OCI-LY7 (cell line): ENCODE results near the gene CCDC15. TPM values are rescaled to one million over a fixed set of nuclear protein-coding genes. Genes with fewer than 3 reads are reported as not detected.

Experiments used
- BruUV-seq: library from RNA; stranded (reverse); fragments of 400-500 nt; replicated peaks from 2 replicates; lab custom pipeline; 2021; lab: Mats Ljungman, UMichigan
- CTCF ChIA-PET: fragments of 300-600 bp; sonication (Branson Sonifier 250); formaldehyde crosslinking; loops from one replicate; lab custom pipeline; 2022; ENCODE audit warnings: antibody characterized with exemption; ENCODE audit not compliant: unreplicated experiment; lab: Charles Lee
- POLR2A ChIA-PET: fragments of 300-600 bp; sonication (Branson Sonifier 250); formaldehyde crosslinking; loops from one replicate; lab custom pipeline; 2022; ENCODE audit warnings: antibody characterized with exemption; lab: Charles Lee
- DNase-seq: peaks from one replicate; pipeline ENCODE4 v3.0.0-alpha.2; 2015; ENCODE audit warnings: low spot score
- H2AFZ ChIP-seq: fragments of 200-600 bp; sonication (generic), shearing (Covaris generic); 2 replicates; pipeline ENCODE4 v1.6.1; 2014; ENCODE audit warnings: mild to moderate bottlenecking, antibody characterized with exemption, low read length, moderate library complexity
- H3K27ac ChIP-seq: fragments of 200-600 bp; sonication (generic); 2 replicates; pipeline ENCODE4 v1.5.1; 2014; ENCODE audit warnings: mixed run types, low read depth, mild to moderate bottlenecking, moderate library complexity, low read length, inconsistent platforms; ENCODE audit not compliant: poor library complexity, severe bottlenecking
- H3K36me3 ChIP-seq: fragments of 200-600 bp; sonication (generic); 2 replicates; pipeline ENCODE4 v1.6.1; 2014; ENCODE audit warnings: mild to moderate bottlenecking, antibody characterized with exemption, low read length, moderate library complexity, mixed read lengths; ENCODE audit not compliant: insufficient read depth
- H3K4me1 ChIP-seq: fragments of 200-600 bp; sonication (generic); 2 replicates; pipeline ENCODE4 v1.5.1; 2014; ENCODE audit warnings: mild to moderate bottlenecking, low read length; ENCODE audit not compliant: insufficient read depth, poor library complexity, severe bottlenecking
- H3K4me2 ChIP-seq: fragments of 200-600 bp; sonication (generic); 2 replicates; pipeline ENCODE4 v1.6.1; 2014; ENCODE audit warnings: mild to moderate bottlenecking, low read length
- H3K4me3 ChIP-seq: fragments of 200-600 bp; sonication (generic); 2 replicates; pipeline ENCODE4 v1.5.1; 2014; ENCODE audit warnings: mild to moderate bottlenecking, low read depth, low read length; ENCODE audit not compliant: poor library complexity, severe bottlenecking
- H3K79me2 ChIP-seq: fragments of 200-600 bp; sonication (generic); 2 replicates; pipeline ENCODE4 v1.6.1; 2016; ENCODE audit warnings: low read depth, mild to moderate bottlenecking, low read length, moderate library complexity, mixed read lengths; ENCODE audit not compliant: insufficient read depth
- H3K9me2 ChIP-seq: fragments of 200-600 bp; sonication (generic); 2 replicates; pipeline ENCODE4 v1.6.1; 2016; ENCODE audit warnings: mild to moderate bottlenecking, low read length, mixed read lengths; ENCODE audit not compliant: insufficient read depth
- H3K9me3 ChIP-seq: fragments of 200-600 bp; sonication (generic); 2 replicates; pipeline ENCODE4 v1.6.1; 2014; ENCODE audit warnings: mild to moderate bottlenecking, mixed run types, low read length, mixed read lengths
- H4K20me1 ChIP-seq: fragments of 200-600 bp; sonication (generic); 2 replicates; pipeline ENCODE4 v1.6.1; 2014; ENCODE audit warnings: mild to moderate bottlenecking, antibody characterized with exemption, low read length, moderate library complexity, mixed read lengths; ENCODE audit not compliant: insufficient read depth
- EZH2phosphoT487 ChIP-seq: fragments of 200-600 bp; sonication (generic); IDR thresholded peaks from 2 replicates; pipeline ENCODE4 v1.6.1; 2018; ENCODE audit warnings: low read depth, borderline replicate concordance, mild to moderate bottlenecking, mixed run types, antibody characterized with exemption, low read length, moderate library complexity, mixed read lengths
- intact Hi-C: fragments of 100-400 bp; cut with micrococcal nuclease; formaldehyde crosslinking; loops from one replicate; pipeline ENCODE4 v1.10.0; 2022; ENCODE audit not compliant: unreplicated experiment
- total RNA-seq, 2 experiments: library from RNA; depleted of rRNA in 1 of 2; stranded (reverse); fragments of >200 nt in 1 of 2; shearing (Covaris generic) in 1 of 2; gene quantifications; 2 replicates each; pipeline ENCODE4 v1.2.3, GENCODE V29; 2014 to 2022
- TF ChIP-seq, protein P1 (sequence below): fragments of 200-600 bp; sonication (generic); conservative IDR thresholded peaks from 2 replicates; pipeline ENCODE4 v1.5.1; 2014; ENCODE audit warnings: mild to moderate bottlenecking, antibody characterized with exemption, low read length, moderate library complexity, mixed read lengths

The CCDC15 gene
- total RNA-seq, 2 experiments from 2014 or later, result 9.6 to 10.6 TPM

DNA sequence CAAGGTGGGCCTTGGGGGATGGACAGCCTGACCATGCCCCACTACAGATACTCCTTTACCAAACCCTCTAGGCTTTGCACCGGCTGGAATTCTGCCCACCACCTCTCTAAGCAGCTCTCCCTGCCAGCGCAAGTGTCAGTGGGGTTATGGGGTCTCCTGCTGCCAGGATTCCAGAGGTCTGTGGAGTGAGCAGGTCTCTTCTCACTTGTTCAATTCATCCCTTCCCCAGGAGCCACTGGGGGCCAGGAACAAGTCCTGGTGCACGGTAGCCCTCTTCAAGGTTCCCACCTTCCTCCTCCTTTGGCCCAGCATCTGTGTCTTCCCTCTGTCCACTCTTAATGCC is 30.5 kb downstream of the CCDC15 start:
- BruUV-seq, result no TSS peak
- intact Hi-C loops, result no loop called here

DNA sequence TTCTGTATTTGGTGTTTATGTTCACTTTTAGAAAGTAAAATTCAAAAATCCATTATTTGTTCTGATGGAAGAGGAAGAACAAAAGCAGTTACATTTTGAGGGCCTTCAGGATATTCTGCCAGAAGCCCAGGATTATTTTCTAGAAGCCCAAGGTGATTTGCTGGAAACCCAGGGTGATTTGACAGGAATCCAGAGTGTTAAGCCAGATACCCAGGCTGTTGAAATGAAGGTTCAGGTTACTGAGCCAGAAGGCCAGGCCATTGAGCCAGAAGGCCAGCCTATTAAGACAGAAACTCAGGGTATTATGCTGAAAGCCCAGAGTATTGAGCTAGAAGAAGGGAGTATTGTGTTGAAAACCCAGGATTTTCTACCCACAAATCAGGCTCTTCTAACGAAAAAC is 33.1 kb downstream of the CCDC15 start:
- Histone ChIP-seq H3K4me3 (no peak overlapping the region), H3K36me3 (peaks cover 26% of the 10 kb centered on the region), H4K20me1 (no peaks in the 10 kb centered on the region), H3K27ac (no peak overlapping the region), H3K9me2 (no peaks in the 10 kb centered on the region), H3K79me2 (no peaks in the 10 kb centered on the region), H2AFZ (no peak overlapping the region), H3K4me1 (no peaks in the 10 kb centered on the region), H3K4me2 (no peak overlapping the region), H3K9me3 (no peaks in the 10 kb centered on the region)
- TF ChIP-seq, protein P1, sequence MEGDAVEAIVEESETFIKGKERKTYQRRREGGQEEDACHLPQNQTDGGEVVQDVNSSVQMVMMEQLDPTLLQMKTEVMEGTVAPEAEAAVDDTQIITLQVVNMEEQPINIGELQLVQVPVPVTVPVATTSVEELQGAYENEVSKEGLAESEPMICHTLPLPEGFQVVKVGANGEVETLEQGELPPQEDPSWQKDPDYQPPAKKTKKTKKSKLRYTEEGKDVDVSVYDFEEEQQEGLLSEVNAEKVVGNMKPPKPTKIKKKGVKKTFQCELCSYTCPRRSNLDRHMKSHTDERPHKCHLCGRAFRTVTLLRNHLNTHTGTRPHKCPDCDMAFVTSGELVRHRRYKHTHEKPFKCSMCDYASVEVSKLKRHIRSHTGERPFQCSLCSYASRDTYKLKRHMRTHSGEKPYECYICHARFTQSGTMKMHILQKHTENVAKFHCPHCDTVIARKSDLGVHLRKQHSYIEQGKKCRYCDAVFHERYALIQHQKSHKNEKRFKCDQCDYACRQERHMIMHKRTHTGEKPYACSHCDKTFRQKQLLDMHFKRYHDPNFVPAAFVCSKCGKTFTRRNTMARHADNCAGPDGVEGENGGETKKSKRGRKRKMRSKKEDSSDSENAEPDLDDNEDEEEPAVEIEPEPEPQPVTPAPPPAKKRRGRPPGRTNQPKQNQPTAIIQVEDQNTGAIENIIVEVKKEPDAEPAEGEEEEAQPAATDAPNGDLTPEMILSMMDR, result no peak
- no peak for TF ChIP-seq EZH2phosphoT487
- BruUV-seq, result no TSS peak
- POLR2A ChIA-PET, result interaction anchor here (0.7 to 0.8 kb wide), 2 partner anchors 8 to 174 kb away, joined by 3 read pairs; no protein-coding TSS in a partner anchor
- intact Hi-C loops, result no loop called here
- CTCF ChIA-PET, result no interaction called here
- DNase-seq, result no peak

More for the DNA sequence above, 30.5 kb downstream of the CCDC15 start:
- no peak overlapping the region for H3K4me3 ChIP-seq
- no peak overlapping the region for H3K27ac ChIP-seq
- ChIA-PET POLR2A (no interaction called here), CTCF (no interaction called here)
- no peaks in the 10 kb centered on the region for H3K4me1 ChIP-seq
- no peaks in the 10 kb centered on the region for H3K9me3 ChIP-seq
- H4K20me1 ChIP-seq, result no peaks in the 10 kb centered on the region
- no peaks in the 10 kb centered on the region for H3K9me2 ChIP-seq
- peaks cover 25% of the 10 kb centered on the region for H3K36me3 ChIP-seq
- H3K79me2 ChIP-seq, result no peaks in the 10 kb centered on the region
- no peak overlapping the region for H3K4me2 ChIP-seq
- TF ChIP-seq EZH2phosphoT487, result no peak
- TF ChIP-seq, protein P1, result no peak
- H2AFZ ChIP-seq, result no peak overlapping the region
- no peak for DNase-seq

DNA sequence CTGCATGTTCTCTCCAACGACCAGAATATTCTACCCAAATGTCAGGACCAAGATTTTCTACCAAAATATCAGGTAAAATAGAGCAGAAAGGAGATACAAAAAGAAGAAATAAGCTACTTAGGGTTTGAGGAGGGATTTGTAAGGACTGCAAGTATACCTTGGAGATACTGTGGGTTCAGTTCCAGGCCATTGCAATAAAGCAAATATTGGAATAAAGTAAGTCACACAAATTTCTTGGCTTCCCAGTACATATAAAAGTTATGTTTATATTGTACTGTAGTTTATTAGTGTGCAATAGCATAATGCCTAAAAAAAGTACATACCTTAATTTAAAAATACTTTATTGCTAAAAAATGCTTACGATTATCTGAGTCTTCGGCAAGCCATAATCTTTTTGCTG is 34.1 kb downstream of the CCDC15 start:
- Histone ChIP-seq H3K27ac (no peak overlapping the region), H4K20me1 (no peaks in the 10 kb centered on the region), H3K36me3 (peaks cover 34% of the 10 kb centered on the region), H3K4me3 (no peak overlapping the region), H3K79me2 (no peaks in the 10 kb centered on the region), H3K9me2 (no peaks in the 10 kb centered on the region), H3K4me2 (no peak overlapping the region), H2AFZ (no peak overlapping the region), H3K9me3 (no peaks in the 10 kb centered on the region), H3K4me1 (no peaks in the 10 kb centered on the region)
- ChIA-PET POLR2A (interaction anchor here (0.6 to 0.8 kb wide), 2 partner anchors 9 to 62 kb away, joined by 3 read pairs; no protein-coding TSS in a partner anchor), CTCF (no interaction called here)
- intact Hi-C loops, result no loop called here
- no peak for DNase-seq
- no TSS peak for BruUV-seq
- TF ChIP-seq, protein P1, result no peak
- no peak for TF ChIP-seq EZH2phosphoT487
